ENCODE data around the gene BIRC2. TPM values are rescaled to one million over a fixed set of nuclear protein-coding genes. Genes with fewer than 3 reads are reported as not detected.

BIRC2 gene
- total RNA-seq, 1 experiment from 2014 or later, result 77.1 TPM

Other genes with a start within 250 kb of the BIRC2 start
- 33.2 and 44.5 TPM in 2 replicates for gene YAP1, start 236.8 kb upstream of the BIRC2 start, total RNA-seq (2014; rRNA removed; shearing (Covaris generic))
- gene BIRC3, start 29.7 kb upstream of the BIRC2 start, total RNA-seq (2014; rRNA removed; shearing (Covaris generic)), result 7.0 and 11.6 TPM in 2 replicates
- gene TMEM123, start 105.6 kb downstream of the BIRC2 start, total RNA-seq (2014; rRNA removed; shearing (Covaris generic)), result 93.3 and 123 TPM in 2 replicates
- gene MMP7, start 183.5 kb downstream of the BIRC2 start, total RNA-seq (2014; rRNA removed; shearing (Covaris generic)), result 0.28 TPM in 1 of 2 replicates, not detected in the other